ENCODE results near the gene PHLPP2. TPM values are rescaled to one million over a fixed set of nuclear protein-coding genes. Genes with fewer than 3 reads are reported as not detected.

The PHLPP2 gene
- polyA plus RNA-seq, 2 donors, result 0.51 to 0.59 TPM

Other genes with a start within 250 kb of the PHLPP2 start
- 1 to 10 TPM; 1.1 to 1.4 TPM for gene ZNF19, start 235.4 kb downstream of the PHLPP2 start, polyA plus RNA-seq
- under 1 TPM in 1 of 2 donors, not detected in 1; 0.01 TPM for gene CHST4, start 198.3 kb downstream of the PHLPP2 start, polyA plus RNA-seq
- gene TAT, start 147.6 kb downstream of the PHLPP2 start, polyA plus RNA-seq, result not detected
- gene MARVELD3, start 98.5 kb downstream of the PHLPP2 start, polyA plus RNA-seq, result 1 to 10 TPM; 2.9 to 4.2 TPM
- gene AP1G1, start 84.1 kb upstream of the PHLPP2 start, polyA plus RNA-seq, result 10 to 100 TPM; 16.9 to 23.5 TPM
- 1 to 10 TPM; 4.7 to 6.4 TPM for gene ATXN1L, start 121.3 kb upstream of the PHLPP2 start, polyA plus RNA-seq
- 1 to 10 TPM; 3.5 to 4.0 TPM for gene ZNF821, start 159.5 kb upstream of the PHLPP2 start, polyA plus RNA-seq
- 100 to 1,000 TPM in 1 of 2 donors, 10 to 100 TPM in 1; 78.8 to 101 TPM for gene IST1, start 170.8 kb upstream of the PHLPP2 start, polyA plus RNA-seq